Naive thymus-derived CD4-positive, alpha-beta T cell (primary cell): ENCODE results near the gene VAMP5. TPM values are rescaled to one million over a fixed set of nuclear protein-coding genes. Genes with fewer than 3 reads are reported as not detected.

Experiments
- ATAC-seq: fragments of 150-1000 bp; cut with Tn5 transposase; 2 replicates; pipeline ENCODE4 v1.10.0; 2021; ENCODE audit warnings: mild to moderate bottlenecking, moderate library complexity
- CTCF ChIA-PET: fragments of 350-600 bp; sonication (Branson Sonifier 250); formaldehyde crosslinking; loops from one replicate; lab custom pipeline; 2021; ENCODE audit warnings: antibody characterized with exemption; lab: Charles Lee
- POLR2A ChIA-PET: fragments of 350-600 bp; sonication (Branson Sonifier 250); formaldehyde crosslinking; loops from one replicate; lab custom pipeline; 2021; ENCODE audit warnings: antibody characterized with exemption, inconsistent platforms; lab: Charles Lee
- DNase-seq, 9 donors: peaks; one replicate each; pipeline versions ENCODE4 v3.0.0 to v3.0.0-alpha.2; 2020 to 2022; ENCODE audit warnings: mixed read lengths in 1 of 9
- H3K27ac ChIP-seq: one replicate; pipeline ENCODE4 v1.7.0; 2013; ENCODE audit warnings: mild to moderate bottlenecking, low read depth, low read length, moderate library complexity
- H3K27me3 ChIP-seq, 2 donors: one replicate each; pipeline ENCODE4 v1.7.0; 2013; ENCODE audit warnings: low read length in 2 of 2, mild to moderate bottlenecking in 2 of 2, moderate library complexity in 2 of 2; ENCODE audit not compliant: control insufficient read depth in 2 of 2, insufficient read depth in 2 of 2
- H3K36me3 ChIP-seq, 3 experiments: 1 replicate in 2 of 3; 2 replicates in 1 of 3; pipeline ENCODE4 v1.7.0; 2013; ENCODE audit warnings: low read length in 3 of 3, mild to moderate bottlenecking in 3 of 3, moderate library complexity in 1 of 3; ENCODE audit not compliant: insufficient read depth in 3 of 3, control insufficient read depth in 2 of 3
- H3K4me1 ChIP-seq, 2 donors: one replicate each; pipeline ENCODE4 v1.7.0; 2013; ENCODE audit warnings: low read length in 2 of 2, mild to moderate bottlenecking in 2 of 2, moderate library complexity in 1 of 2; ENCODE audit not compliant: control insufficient read depth in 2 of 2, insufficient read depth in 2 of 2
- H3K4me3 ChIP-seq: 2 replicates; pipeline ENCODE4 v1.7.0; 2013; ENCODE audit warnings: mild to moderate bottlenecking, low read length
- H3K9me3 ChIP-seq, 3 experiments: 1 replicate in 2 of 3; 2 replicates in 1 of 3; pipeline ENCODE4 v1.7.0; 2013; ENCODE audit warnings: low read length in 3 of 3; ENCODE audit not compliant: control insufficient read depth in 2 of 3
- H3K27ac Mint-ChIP-seq, 9 donors: one replicate each; pipeline ENCODE4 v1.8.0; 2020 to 2022; ENCODE audit warnings: mixed read lengths in 9 of 9, mild to moderate bottlenecking in 8 of 9, moderate library complexity in 5 of 9, inconsistent platforms in 2 of 9
- H3K27me3 Mint-ChIP-seq, 5 donors: one replicate each; pipeline ENCODE4 v1.8.0; 2021 to 2022; ENCODE audit warnings: mixed read lengths in 5 of 5, mild to moderate bottlenecking in 1 of 5
- H3K36me3 Mint-ChIP-seq, 5 donors: one replicate each; pipeline ENCODE4 v1.8.0; 2020 to 2022; ENCODE audit warnings: mixed read lengths in 5 of 5, mild to moderate bottlenecking in 3 of 5, inconsistent platforms in 1 of 5
- H3K4me1 Mint-ChIP-seq, 7 donors: one replicate each; pipeline ENCODE4 v1.8.0; 2020 to 2022; ENCODE audit warnings: mixed read lengths in 7 of 7, mild to moderate bottlenecking in 3 of 7, inconsistent platforms in 1 of 7
- H3K4me3 Mint-ChIP-seq, 10 donors: one replicate each; pipeline ENCODE4 v1.8.0; 2020 to 2022; ENCODE audit warnings: mild to moderate bottlenecking in 10 of 10, mixed read lengths in 10 of 10, moderate library complexity in 6 of 10, inconsistent platforms in 2 of 10
- H3K9me3 Mint-ChIP-seq, 11 donors: one replicate each; pipeline ENCODE4 v1.8.0; 2020 to 2022; ENCODE audit warnings: mixed read lengths in 11 of 11, mild to moderate bottlenecking in 4 of 11, inconsistent platforms in 1 of 11, moderate library complexity in 1 of 11
- intact Hi-C, 2 donors: fragments of 100-400 bp; cut with micrococcal nuclease; formaldehyde crosslinking; loops; one replicate each; pipeline ENCODE4 v1.15.1; 2023
- polyA plus RNA-seq, 2 donors: library from polyadenylated mRNA; unstranded; fragments of 300-500 nt; fragmentation: Illumina TruSeq; gene quantifications; one replicate each; pipeline ENCODE4 v1.2.3, GENCODE V29; 2021
- total RNA-seq, 6 experiments: library from RNA in 5 of 6; stranded (reverse) in 5 of 6; gene quantifications; 1 replicate in 5 of 6; 2 replicates in 1 of 6; pipeline ENCODE4 v1.2.3 and lab custom pipeline; 2021 to 2026

The VAMP5 gene
- total and polyA plus RNA-seq, 7 experiments from 2014 or later, result 25.6 to 121 (median 37.0) TPM

GRCh38 chr2:85631316-85631715 lies 47.1 kb downstream of the VAMP5 start:
- H3K4me3 ChIP-seq, result no peak overlapping the region
- H3K27ac Mint-ChIP-seq, result no peak overlapping the region
- peaks cover 9 to 25% (median 12%) of the 10 kb centered on the region in 7 donors for H3K4me1 Mint-ChIP-seq
- H3K4me1 ChIP-seq, result no peaks in the 10 kb centered on the region
- DNase-seq (no peak), ATAC-seq (no peak)
- H3K36me3 ChIP-seq, result peaks cover 16 to 88% (median 18%) of the 10 kb centered on the region in 3 experiments
- no peaks in the 10 kb centered on the region for H3K9me3 Mint-ChIP-seq
- no peak overlapping the region for H3K4me3 Mint-ChIP-seq
- no peaks in the 10 kb centered on the region for H3K9me3 ChIP-seq
- no peaks in the 10 kb centered on the region for H3K27me3 Mint-ChIP-seq
- ChIA-PET POLR2A (no interaction called here), CTCF (interaction anchor here (0.6 kb wide), 1 partner anchor 526 kb away, joined by 6 read pairs; no protein-coding TSS in a partner anchor)
- H3K27ac ChIP-seq, result no peak overlapping the region
- no peaks in the 10 kb centered on the region for H3K27me3 ChIP-seq
- H3K36me3 Mint-ChIP-seq, result peaks cover 4 to 49% (median 19%) of the 10 kb centered on the region in 5 donors
- intact Hi-C loops, result no loop called here

DNA sequence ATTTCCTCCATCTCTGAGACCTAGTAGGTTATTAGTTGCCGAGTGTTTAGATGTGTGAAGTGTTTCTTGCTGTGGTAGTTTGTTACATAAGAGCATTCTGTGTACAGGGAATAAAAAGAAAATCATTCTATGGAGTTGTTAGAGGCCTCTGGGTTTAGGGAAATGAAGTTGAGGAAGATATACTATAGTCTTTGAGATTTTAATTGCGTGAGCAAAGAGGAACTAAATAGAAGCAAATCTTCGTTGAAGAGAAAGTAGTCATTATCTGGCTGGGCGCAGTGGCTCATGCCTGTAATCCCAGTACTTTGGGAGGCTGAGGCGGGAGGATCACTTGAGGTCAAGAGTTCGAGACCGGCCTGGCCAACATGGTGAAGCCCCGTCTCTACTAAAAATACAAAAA lies 50.8 kb downstream of the VAMP5 start:
- POLR2A ChIA-PET, result no interaction called here
- Mint-ChIP-seq H3K36me3 (peaks cover 9 to 51% (median 23%) of the 10 kb centered on the region in 5 donors), H3K27ac (peak overlapping the region in 4 of 9 donors; percentile 7 to 79 (median 52)), H3K4me3 (no peak overlapping the region), H3K27me3 (no peaks in the 10 kb centered on the region), H3K9me3 (no peaks in the 10 kb centered on the region), H3K4me1 (peaks cover 8 to 28% (median 14%) of the 10 kb centered on the region in 7 donors)
- CTCF ChIA-PET, result interaction anchor here (1.2 to 1.4 kb wide), 2 partner anchors 11 to 83 kb away, joined by 3 read pairs; no protein-coding TSS in a partner anchor
- no peaks in the 10 kb centered on the region for H3K9me3 ChIP-seq
- no peak overlapping the region for H3K27ac ChIP-seq
- peaks cover 28 to 86% (median 29%) of the 10 kb centered on the region in 3 experiments for H3K36me3 ChIP-seq
- intact Hi-C loops, result loop anchor here in 1 of 2 donors (5.0 kb wide), 1 partner anchor 213 kb away; no protein-coding TSS in a partner anchor
- no peaks in the 10 kb centered on the region for H3K27me3 ChIP-seq
- no peak for ATAC-seq
- no peaks in the 10 kb centered on the region for H3K4me1 ChIP-seq
- DNase-seq, result no peak
- no peak overlapping the region for H3K4me3 ChIP-seq

GRCh38 chr2:85635636-85636035 lies 51.4 kb downstream of the VAMP5 start:
- ChIA-PET CTCF (interaction anchor here (0.7 to 1.4 kb wide), 4 partner anchors 10 to 640 kb away, joined by 3 read pairs; no protein-coding TSS in a partner anchor), POLR2A (interaction anchor here (0.7 kb wide), 1 partner anchor 836 kb away, joined by 3 read pairs; no protein-coding TSS in a partner anchor)
- no peak overlapping the region for H3K4me3 ChIP-seq
- no peaks in the 10 kb centered on the region for H3K27me3 ChIP-seq
- H3K36me3 ChIP-seq, result peaks cover 24 to 84% (median 25%) of the 10 kb centered on the region in 3 experiments
- no peaks in the 10 kb centered on the region for H3K4me1 ChIP-seq
- H3K36me3 Mint-ChIP-seq, result peaks cover 9 to 49% (median 25%) of the 10 kb centered on the region in 5 donors
- peaks cover 8 to 28% (median 14%) of the 10 kb centered on the region in 7 donors for H3K4me1 Mint-ChIP-seq
- ATAC-seq (no peak), DNase-seq (no peak)
- intact Hi-C loops, result loop anchor here in 1 of 2 donors (5.0 kb wide), 1 partner anchor 213 kb away; no protein-coding TSS in a partner anchor
- no peak overlapping the region for H3K27ac ChIP-seq
- H3K27ac Mint-ChIP-seq, result peak overlapping the region in 5 of 9 donors; percentile 1 to 5 (median 2)
- no peaks in the 10 kb centered on the region for H3K9me3 Mint-ChIP-seq
- no peaks in the 10 kb centered on the region for H3K9me3 ChIP-seq
- H3K4me3 Mint-ChIP-seq, result peak overlapping the region in 1 of 10 donors; percentile 40
- no peaks in the 10 kb centered on the region for H3K27me3 Mint-ChIP-seq

GRCh38 chr2:85642725-85643124 lies 58.5 kb downstream of the VAMP5 start:
- Histone ChIP-seq H3K4me1 (no peaks in the 10 kb centered on the region), H3K9me3 (no peaks in the 10 kb centered on the region), H3K36me3 (peaks cover 43 to 94% (median 64%) of the 10 kb centered on the region in 3 experiments), H3K27me3 (no peaks in the 10 kb centered on the region), H3K27ac (no peak overlapping the region), H3K4me3 (no peak overlapping the region)
- Mint-ChIP-seq H3K27me3 (no peaks in the 10 kb centered on the region), H3K9me3 (no peaks in the 10 kb centered on the region), H3K36me3 (peaks cover 5 to 55% (median 32%) of the 10 kb centered on the region in 5 donors), H3K4me1 (peaks cover 0 to 21% (median 0%) of the 10 kb centered on the region in 7 donors), H3K4me3 (no peak overlapping the region), H3K27ac (peak overlapping the region in 2 of 9 donors; percentile 30 to 45)
- DNase-seq (no peak), ATAC-seq (no peak)
- intact Hi-C loops, result no loop called here
- ChIA-PET CTCF (no interaction called here), POLR2A (no interaction called here)

Other genes with a start within 250 kb of the VAMP5 start
- 10 to 100 TPM; 18.5 to 30.5 (median 20.2) TPM for gene RETSAT, start 229.9 kb upstream of the VAMP5 start, total RNA-seq
- 10 to 100 TPM in 1 of 2 donors, 1 to 10 TPM in 1; 8.9 to 14.5 TPM for gene RETSAT, start 229.9 kb upstream of the VAMP5 start, polyA plus RNA-seq
- gene ELMOD3, start 229.7 kb upstream of the VAMP5 start, total RNA-seq, result 10 to 100 TPM; 20.2 to 33.3 (median 21.7) TPM
- gene ELMOD3, start 229.7 kb upstream of the VAMP5 start, polyA plus RNA-seq, result 10 to 100 TPM in 1 of 2 donors, 1 to 10 TPM in 1; 9.4 to 13.3 TPM
- 100 to 1,000 TPM in 2 of 5 experiments, 10 to 100 TPM in 3; 12.9 to 265 (median 29.7) TPM for gene CAPG, start 174.1 kb upstream of the VAMP5 start, total RNA-seq
- gene CAPG, start 174.1 kb upstream of the VAMP5 start, polyA plus RNA-seq, result 10 to 100 TPM; 34.3 to 36.4 TPM
- gene SH2D6, start 165.7 kb upstream of the VAMP5 start, total RNA-seq, result 1 to 10 TPM in 1 of 5 experiments, under 1 TPM in 2, not detected in 2; 0.48 to 1.1 (median 0.94) TPM
- not detected for gene SH2D6, start 165.7 kb upstream of the VAMP5 start, polyA plus RNA-seq
- gene MAT2A, start 45.3 kb upstream of the VAMP5 start, total RNA-seq, result 100 to 1,000 TPM in 4 of 5 experiments, 10 to 100 TPM in 1; 96.3 to 268 (median 178) TPM
- 100 to 1,000 TPM in 1 of 2 donors, 10 to 100 TPM in 1; 79.8 to 120 TPM for gene MAT2A, start 45.3 kb upstream of the VAMP5 start, polyA plus RNA-seq
- 10 to 100 TPM; 20.4 to 34.2 (median 26.3) TPM for gene GGCX, start 22.9 kb upstream of the VAMP5 start, total RNA-seq
- 10 to 100 TPM; 11.8 to 12.2 TPM for gene GGCX, start 22.9 kb upstream of the VAMP5 start, polyA plus RNA-seq
- gene VAMP8, start 6.8 kb upstream of the VAMP5 start, total RNA-seq, result 100 to 1,000 TPM in 2 of 5 experiments, 10 to 100 TPM in 3; 55.1 to 137 (median 83.2) TPM
- gene VAMP8, start 6.8 kb upstream of the VAMP5 start, polyA plus RNA-seq, result 100 to 1,000 TPM; 312 to 347 TPM
- 100 to 1,000 TPM in 1 of 5 experiments, 10 to 100 TPM in 4; 38.5 to 118 (median 61.4) TPM for gene RNF181, start 11.3 kb downstream of the VAMP5 start, total RNA-seq
- 100 to 1,000 TPM; 168 to 175 TPM for gene RNF181, start 11.3 kb downstream of the VAMP5 start, polyA plus RNA-seq
- 10 to 100 TPM in 3 of 5 experiments, 1 to 10 TPM in 2; 5.1 to 17.8 (median 11.2) TPM for gene TMEM150A, start 18.3 kb downstream of the VAMP5 start, total RNA-seq
- 10 to 100 TPM; 11.1 to 15.4 TPM for gene TMEM150A, start 18.3 kb downstream of the VAMP5 start, polyA plus RNA-seq
- 10 to 100 TPM; 40.9 to 92.1 (median 51.6) TPM for gene C2orf68, start 27.6 kb downstream of the VAMP5 start, total RNA-seq
- gene C2orf68, start 27.6 kb downstream of the VAMP5 start, polyA plus RNA-seq, result 10 to 100 TPM; 24.9 to 26.6 TPM
- 10 to 100 TPM; 43.1 to 76.1 (median 57.3) TPM for gene USP39, start 31.8 kb downstream of the VAMP5 start, total RNA-seq
- gene USP39, start 31.8 kb downstream of the VAMP5 start, polyA plus RNA-seq, result 10 to 100 TPM; 63.7 to 83.6 TPM
- gene SFTPB, start 83.8 kb downstream of the VAMP5 start, total RNA-seq, result not detected
- not detected for gene SFTPB, start 83.8 kb downstream of the VAMP5 start, polyA plus RNA-seq
- gene GNLY, start 109.9 kb downstream of the VAMP5 start, total RNA-seq, result 100 to 1,000 TPM in 2 of 5 experiments, 10 to 100 TPM in 1, 1 to 10 TPM in 2; 5.9 to 780 (median 84.7) TPM
- 10 to 100 TPM; 11.1 to 13.5 TPM for gene GNLY, start 109.9 kb downstream of the VAMP5 start, polyA plus RNA-seq
- under 1 TPM in 2 of 5 experiments, not detected in 3; 0.42 to 0.73 TPM for gene ATOH8, start 169.6 kb downstream of the VAMP5 start, total RNA-seq
- gene ATOH8, start 169.6 kb downstream of the VAMP5 start, polyA plus RNA-seq, result not detected